ENCODE data around the gene SPHK2.
"Not testable (repeated sequence)": the region's sequence is repeated elsewhere in the genome, so short reads cannot be mapped to it uniquely, and the experiment has no call there.

Gene SPHK2

GRCh38 chr19:48661711-48662090 is 42.4 kb downstream of the SPHK2 start:
- no peak for DNase-seq

- DNase-seq, result no peak
Observed at GRCh38 chr19:48663667-48664066, 44.4 kb downstream of the SPHK2 start.

DNA sequence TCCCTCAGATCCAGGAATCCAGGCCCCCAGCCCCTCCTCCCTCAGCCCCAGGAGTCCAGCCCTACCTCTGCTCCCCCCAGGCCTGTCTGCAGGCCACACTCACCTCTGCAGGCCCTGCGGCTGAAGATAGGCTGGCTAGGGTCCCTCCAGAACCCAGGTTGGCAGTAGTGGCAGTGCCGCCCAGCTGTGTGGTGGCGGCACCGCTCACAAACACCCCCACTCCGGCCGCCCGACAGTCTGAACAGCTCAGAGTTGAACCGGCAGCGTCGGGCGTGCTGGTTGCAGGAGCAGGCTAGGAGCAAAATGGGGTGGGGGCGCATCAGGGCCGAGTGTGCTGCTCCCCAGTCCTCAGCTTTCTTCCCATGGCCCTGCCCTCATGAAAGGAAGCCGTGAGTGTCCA is 45.2 kb downstream of the SPHK2 start:
- DNase-seq, result no peak

GRCh38 chr19:48665786-48666185 is 46.5 kb downstream of the SPHK2 start:
- DNase-seq, result no peak

DNA sequence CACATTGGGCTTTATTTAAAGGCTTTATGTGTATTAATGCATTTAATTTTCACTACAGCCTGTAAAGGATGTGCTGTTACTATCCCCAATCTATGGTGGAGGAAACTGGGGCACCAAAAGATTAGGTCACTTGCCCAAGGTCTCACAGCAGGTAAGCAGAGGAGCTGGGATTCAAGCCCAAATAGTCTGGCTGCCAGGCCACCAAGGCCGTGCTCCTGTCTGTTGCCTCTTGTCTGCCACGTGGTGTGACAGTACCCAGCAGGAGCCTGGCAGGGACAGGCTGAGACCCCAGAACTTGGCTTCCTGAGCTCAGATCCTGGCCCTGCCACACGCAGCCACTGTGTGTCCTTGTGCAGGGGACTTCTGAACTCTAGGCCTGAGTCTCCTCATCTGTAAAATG is 49.0 kb downstream of the SPHK2 start:
- no peak for DNase-seq

GRCh38 chr19:48668761-48669160 is 49.5 kb downstream of the SPHK2 start:
- no peak for DNase-seq

GRCh38 chr19:48669903-48670668 is 50.8 kb downstream of the SPHK2 start:
- no peak for DNase-seq

DNA sequence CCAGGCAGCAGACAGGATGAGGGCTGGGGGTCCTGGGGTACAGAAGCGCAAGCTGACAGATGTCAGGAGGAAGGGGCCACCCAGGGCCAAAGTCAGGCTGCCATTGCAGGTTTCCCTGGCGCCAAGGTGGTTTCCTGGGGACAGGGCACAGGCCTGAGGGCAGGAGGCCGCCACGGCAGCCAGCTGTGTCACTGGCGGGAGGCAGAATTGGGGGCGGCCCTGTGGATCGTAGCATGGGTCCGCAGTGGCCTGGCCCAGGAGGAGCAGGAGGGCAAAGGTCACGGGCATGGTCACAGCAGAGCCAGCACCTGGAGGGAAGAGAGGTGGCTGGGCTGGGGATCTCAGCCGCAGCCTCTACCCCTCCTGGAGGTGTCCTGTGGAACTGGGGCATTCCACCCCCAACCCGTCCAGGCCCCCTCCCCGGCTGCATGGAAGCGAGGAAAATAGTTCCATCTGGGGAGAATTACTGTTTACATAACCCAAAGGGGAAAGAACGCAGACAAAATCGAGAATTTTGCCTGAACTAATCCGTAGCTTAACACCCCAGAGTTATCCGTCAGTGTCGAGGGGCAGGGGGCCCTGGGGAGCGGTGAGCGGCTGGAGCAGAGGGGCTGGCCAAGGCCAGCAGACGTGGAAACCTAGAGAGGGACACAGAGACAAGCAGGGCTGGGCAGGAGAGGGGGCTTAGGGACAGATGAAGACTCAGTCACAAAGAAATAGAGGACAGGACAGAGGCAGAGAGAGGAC is 51.6 kb downstream of the SPHK2 start:
- no peak for DNase-seq

GRCh38 chr19:48671446-48671995 is 52.2 kb downstream of the SPHK2 start:
- no peak for DNase-seq

- DNase-seq, result no peak
Observed at GRCh38 chr19:48672994-48673393, 53.7 kb downstream of the SPHK2 start, which contains the start of gene NTN5. Gene NTN5 (minus strand): TSS chr19:48673017. CDS start chr19:48670986, 2,031 bp downstream.

DNA sequence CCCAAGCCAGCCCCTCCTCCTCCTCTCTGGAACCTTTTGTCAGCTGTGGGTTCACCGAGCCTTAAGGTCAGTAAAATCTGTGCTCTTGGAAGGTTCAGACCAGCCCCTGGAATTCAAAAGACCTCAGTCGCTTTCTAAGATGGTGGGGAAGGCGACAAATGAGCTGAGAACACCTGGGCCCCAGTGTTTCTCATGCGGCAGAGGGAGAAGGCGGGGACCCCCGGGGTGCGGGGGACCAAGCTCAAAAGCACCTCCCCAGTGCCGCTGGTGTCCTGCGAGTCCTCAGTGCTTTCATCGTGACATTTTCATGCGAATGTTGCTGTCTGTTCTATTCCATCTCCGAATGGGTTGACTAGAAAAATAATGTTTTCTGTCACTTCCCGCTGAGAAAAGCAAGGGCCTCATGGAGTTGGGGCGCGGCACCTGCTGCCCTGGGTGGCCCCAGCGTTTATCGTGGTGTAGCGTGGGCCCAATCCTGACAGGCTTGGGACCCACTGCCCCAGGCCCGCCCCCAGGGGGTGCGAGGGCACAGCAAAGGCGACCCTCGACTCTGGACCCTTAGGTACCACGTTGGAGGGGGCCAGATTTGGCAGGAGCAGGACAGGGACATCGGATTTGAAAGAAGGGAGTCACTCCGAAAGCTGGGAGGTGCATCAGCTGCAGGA is 54.3 kb downstream of the SPHK2 start:
- no peak for DNase-seq

DNA sequence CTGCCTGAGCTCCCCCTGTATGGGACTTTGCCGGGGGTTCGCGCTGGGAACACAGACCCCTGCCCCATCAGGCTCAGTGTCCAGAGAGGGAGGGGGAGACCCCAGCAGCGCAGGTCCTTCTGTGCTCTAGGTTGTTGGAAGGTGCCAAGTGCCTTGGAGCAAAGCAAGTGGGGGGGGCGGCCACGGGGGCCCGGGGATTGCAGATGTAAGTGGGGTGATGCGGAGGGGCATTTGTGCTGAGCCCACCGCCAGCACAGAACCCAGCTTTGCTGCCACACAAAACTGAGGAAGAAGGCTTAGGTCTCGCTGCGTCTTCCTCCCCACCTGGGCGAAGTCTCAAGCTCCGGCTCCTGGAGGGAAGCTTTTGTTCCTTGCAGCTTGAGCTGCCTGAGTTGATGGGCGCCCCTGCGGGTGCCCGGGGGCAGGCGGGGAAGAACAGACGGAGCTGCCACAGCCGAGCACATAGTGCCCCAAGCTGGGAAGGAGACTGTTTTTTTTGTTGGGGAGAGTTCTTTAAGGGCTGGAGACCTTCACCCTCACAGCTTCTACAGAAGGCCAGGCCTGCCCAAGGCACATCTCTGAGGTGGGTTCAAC is 55.0 kb downstream of the SPHK2 start:
- DNase-seq, result no peak

DNA sequence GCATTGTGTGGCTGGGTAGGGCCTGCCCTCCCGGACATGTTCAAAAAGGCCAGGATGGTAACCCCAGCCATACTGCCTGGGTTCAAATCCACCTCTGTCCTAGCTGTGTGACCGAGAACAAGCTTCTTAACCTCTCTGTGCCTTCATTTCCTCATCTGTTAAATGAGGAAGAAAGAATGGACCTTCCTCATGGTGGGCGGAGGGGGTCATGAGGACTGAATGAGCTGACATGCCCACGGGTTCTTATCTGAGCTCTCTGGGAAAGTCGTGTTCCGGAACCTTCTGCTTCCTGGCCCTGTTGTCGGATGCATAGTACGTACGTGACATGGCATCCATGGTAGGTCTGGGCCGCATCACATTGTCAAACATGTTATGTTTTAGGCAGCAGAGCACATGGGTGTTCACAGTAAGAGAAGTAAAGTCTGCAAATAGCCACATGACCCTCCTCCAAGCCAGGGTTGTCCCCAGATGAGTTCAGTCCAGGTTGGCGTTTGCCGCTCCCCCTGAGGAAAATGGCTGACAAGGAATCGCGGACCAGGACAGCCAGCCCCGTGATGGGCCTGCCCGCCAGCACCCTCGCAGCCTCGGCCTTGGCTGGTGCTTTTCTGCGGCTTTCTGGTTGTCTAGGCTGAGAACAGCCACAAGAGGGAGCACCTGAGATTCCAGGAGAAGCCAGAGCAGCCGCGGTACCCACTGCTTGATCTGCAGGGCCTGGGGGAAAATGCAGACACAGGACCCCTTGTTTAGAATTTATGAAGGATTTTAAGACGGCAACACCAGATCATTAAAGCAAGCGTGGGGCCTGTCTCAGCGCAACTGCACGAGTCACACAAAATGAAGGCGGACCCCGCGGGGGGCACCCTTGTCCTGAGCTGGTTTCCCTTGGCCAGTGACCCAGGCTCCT is 55.9 kb downstream of the SPHK2 start:
- peak; percentile 83 for DNase-seq

GRCh38 chr19:48676487-48676886 is 57.2 kb downstream of the SPHK2 start:
- no peak for DNase-seq

GRCh38 chr19:48676887-48677286 is 57.6 kb downstream of the SPHK2 start:
- no peak for DNase-seq

DNA sequence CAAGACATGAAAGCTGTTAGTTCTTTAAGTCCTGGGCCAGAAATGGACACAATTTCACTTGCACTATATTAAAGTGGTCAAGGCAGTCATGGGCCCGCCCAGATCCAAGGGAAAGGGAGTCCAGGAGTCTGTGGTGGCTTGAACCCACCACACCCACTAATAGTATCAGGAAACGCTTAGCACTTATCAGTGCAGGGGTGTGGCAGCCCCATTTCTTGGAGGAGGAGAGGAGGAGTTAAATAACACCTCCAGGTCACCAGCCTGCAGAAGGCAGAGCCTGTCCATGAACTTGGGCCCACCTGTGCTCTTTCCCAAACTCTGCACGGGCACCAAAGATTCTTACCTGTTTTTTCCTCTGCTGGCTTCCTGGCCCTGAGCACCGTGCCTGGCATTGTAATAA is 58.9 kb downstream of the SPHK2 start:
- no peak for DNase-seq

- not testable (repeated sequence) for DNase-seq
Observed at GRCh38 chr19:48680006-48680405, 60.7 kb downstream of the SPHK2 start.
